HepG2 (cell line): ENCODE data around the gene PADI4. TPM values are rescaled to one million over a fixed set of nuclear protein-coding genes. Genes with fewer than 3 reads are reported as not detected.
A peak's percentile ranks its signal among the peaks of the same experiment; 100 is the strongest.

Source experiments
- ATAC-seq: fragments of 200-7000 bp; cut with Tn5 transposase; 3 replicates; pipeline ENCODE4 v1.9.1; 2020; ENCODE audit warnings: mild to moderate bottlenecking, moderate library complexity
- BruUV-seq: library from RNA; stranded (reverse); fragments of 400-500 nt; replicated peaks from 2 replicates; lab custom pipeline; 2021; lab: Mats Ljungman, UMichigan
- CTCF ChIA-PET: fragments of 300-600 bp; formaldehyde crosslinking; extraction: SDS; loops from one replicate; lab custom pipeline; 2021; ENCODE audit warnings: low total read pairs, inconsistent platforms, low intra/inter-chr PET ratio; lab: Yijun Ruan, JAX
- POLR2A ChIA-PET: fragments of 350-600 bp; sonication (Branson Sonifier 250); formaldehyde crosslinking; loops from one replicate; lab custom pipeline; 2020; ENCODE audit warnings: antibody characterized with exemption, inconsistent platforms; lab: Yijun Ruan, JAX
- DNase-seq: peaks from one replicate; pipeline ENCODE4 v3.0.0-alpha.2; 2015; ENCODE audit warnings: low spot score
- FAIRE-seq: peaks from 3 replicates; lab custom pipeline; 2011; peaks lifted over from hg19 to GRCh38; lab: Jason Lieb, UNC
- H2AFZ ChIP-seq: one replicate; pipeline ENCODE4 v1.6.1; 2011; ENCODE audit warnings: low read length, inconsistent platforms
- H3K27ac ChIP-seq: fragments of 300-600 bp; 3 replicates; pipeline ENCODE4 v1.8.0; 2011; ENCODE audit warnings: mixed run types, mild to moderate bottlenecking, mixed read lengths, low read length, inconsistent platforms; ENCODE audit not compliant: insufficient read depth; ENCODE audit errors: extremely low read length
- H3K27me3 ChIP-seq, 2 experiments: fragments of 200-600 bp in 1 of 2; 2 replicates in 1 of 2; 3 replicates in 1 of 2; pipeline versions ENCODE4 v1.6.0 to v1.8.0; 2011; ENCODE audit warnings: low read length in 2 of 2, mild to moderate bottlenecking in 2 of 2, moderate library complexity in 2 of 2, inconsistent platforms in 1 of 2; ENCODE audit not compliant: insufficient read depth in 2 of 2, control insufficient read depth in 1 of 2
- H3K36me3 ChIP-seq, 2 experiments: fragments of 200-600 bp in 1 of 2; replicated peaks in 1 of 2; 2 replicates in 1 of 2; 3 replicates in 1 of 2; pipeline versions ENCODE4 v1.5.1 to v1.8.0; 2011; ENCODE audit warnings: low read length in 2 of 2, inconsistent platforms in 1 of 2; ENCODE audit not compliant: insufficient read depth in 2 of 2, control insufficient read depth in 1 of 2
- H3K4me1 ChIP-seq: 2 replicates; pipeline ENCODE4 v1.5.1; 2012; ENCODE audit warnings: low read length, inconsistent platforms; ENCODE audit not compliant: insufficient read depth
- H3K4me2 ChIP-seq: 2 replicates; pipeline ENCODE4 v1.6.0; 2011; ENCODE audit warnings: low read depth, low read length, inconsistent platforms
- H3K4me3 ChIP-seq, 3 experiments: fragments of 200-600 bp in 1 of 3; sonication (generic), shearing (Covaris generic) in 1 of 3; replicated peaks in 1 of 3; 2 replicates each; pipeline ENCODE4 v1.5.1; 2011 to 2016; ENCODE audit warnings: low read length in 3 of 3, inconsistent platforms in 2 of 3, low read depth in 2 of 3, mild to moderate bottlenecking in 2 of 3, control low read depth in 1 of 3, mixed read lengths in 1 of 3; ENCODE audit not compliant: insufficient read depth in 1 of 3
- H3K79me2 ChIP-seq: one replicate; pipeline ENCODE4 v1.6.1; 2011; ENCODE audit warnings: low read length, inconsistent platforms; ENCODE audit not compliant: insufficient read depth
- H3K9ac ChIP-seq: 2 replicates; pipeline ENCODE4 v1.6.0; 2011; ENCODE audit warnings: mild to moderate bottlenecking, low read depth, low read length, inconsistent platforms; ENCODE audit not compliant: insufficient read depth
- H3K9me3 ChIP-seq: 2 replicates; pipeline ENCODE4 v1.5.1; 2012; ENCODE audit warnings: mild to moderate bottlenecking, low read length
- H4K20me1 ChIP-seq: 2 replicates; pipeline ENCODE4 v1.6.0; 2011; ENCODE audit warnings: inconsistent platforms, mild to moderate bottlenecking, low read length, moderate library complexity; ENCODE audit not compliant: insufficient read depth
- HNRNPK ChIP-seq: fragments of 200-400 bp; formaldehyde crosslinking; IDR thresholded peaks from 2 replicates; pipeline ENCODE4 v1.6.1; 2018; ENCODE audit warnings: low read length, low read depth, moderate library complexity, mild to moderate bottlenecking; ENCODE audit not compliant: poor library complexity, severe bottlenecking
- MEIS1 ChIP-seq: sonication (generic); formaldehyde crosslinking; IDR thresholded peaks from 2 replicates; pipeline ENCODE4 v1.9.0; 2021; ENCODE audit warnings: mild to moderate bottlenecking, missing genetic modification reagents, moderate library complexity, borderline replicate concordance
- PCBP1 ChIP-seq: fragments of 200-400 bp; formaldehyde crosslinking; IDR thresholded peaks from 2 replicates; pipeline ENCODE4 v1.6.1; 2017; ENCODE audit warnings: mild to moderate bottlenecking, low read depth, low read length, borderline replicate concordance
- SRY ChIP-seq: sonication (generic); formaldehyde crosslinking; IDR thresholded peaks from 2 replicates; pipeline ENCODE4 v1.8.0; 2022; ENCODE audit warnings: mild to moderate bottlenecking, missing genetic modification reagents
- ZNF614 ChIP-seq: IDR thresholded peaks from 2 replicates; pipeline ENCODE4 v1.6.1; 2018; ENCODE audit warnings: missing biosample characterization, missing genetic modification reagents, inconsistent platforms, borderline replicate concordance
- WGBS: methylation state at CpG from one replicate; pipeline ENCODE4 v1.1.6; 2017; ENCODE audit warnings: low lambda C conversion rate; 5-methylcytosine and 5-hydroxymethylcytosine counted together
- in situ Hi-C: cut with HindIII; loops from 2 replicates; pipeline ENCODE4 v1.10.0; 2017; ENCODE audit warnings: low pct_unique_long_range_greater_than_20kb; ENCODE audit not compliant: extremely low pct_ligation_motif_present
- intact Hi-C: fragments of 100-400 bp; cut with micrococcal nuclease; formaldehyde crosslinking; loops from one replicate; pipeline ENCODE4 v1.10.0; 2022; ENCODE audit not compliant: unreplicated experiment
- polyA plus RNA-seq, 8 experiments: library from polyadenylated mRNA; depleted of rRNA in 3 of 8; stranded (reverse) in 7 of 8; unstranded in 1 of 8; fragments of >200 nt; fragmentation: Illumina TruSeq in 4 of 8; extraction: Trizol in 4 of 8; gene quantifications; 2 replicates each; pipeline versions ENCODE4 v1.2.1 to v1.2.3, GENCODE V29; 2011 to 2016; ENCODE audit warnings: low read depth in 4 of 8, missing spikeins in 1 of 8, mixed read lengths in 1 of 8; ENCODE audit not compliant: insufficient read depth in 1 of 8
- total RNA-seq, 5 experiments: library from RNA; depleted of rRNA; stranded (reverse); fragments of >200 nt; fragmentation: Illumina TruSeq; extraction: Trizol; gene quantifications; 2 replicates each; pipeline ENCODE4 v1.2.3, GENCODE V29; 2016; ENCODE audit warnings: low read depth in 1 of 5
- TF ChIP-seq, protein P1 (sequence below): sonication (generic); formaldehyde crosslinking; IDR thresholded peaks from 2 replicates; pipeline ENCODE4 v1.5.1; 2020; ENCODE audit warnings: mild to moderate bottlenecking, missing genetic modification reagents, borderline replicate concordance
- TF ChIP-seq, protein P2 (sequence below): sonication (generic); formaldehyde crosslinking; IDR thresholded peaks from 2 replicates; pipeline ENCODE4 v1.5.0; 2020; ENCODE audit warnings: mild to moderate bottlenecking, missing genetic modification reagents, borderline replicate concordance

PADI4 gene
- total and polyA plus RNA-seq, 2 of the 13 experiments (the other 11 are each of a cell fraction or from before 2014, with no cell fraction given) = 0.04 TPM

GRCh38 chr1:17292299-17293160 lies 15.5 kb upstream of the PADI4 start:
- H3K4me2 ChIP-seq = no peak overlapping the region
- ATAC-seq (no peak), FAIRE-seq (no peak)
- no peaks in the 10 kb centered on the region for H4K20me1 ChIP-seq
- CTCF ChIA-PET = no interaction called here
- H3K9ac ChIP-seq = no peak overlapping the region
- no peaks in the 10 kb centered on the region for H3K9me3 ChIP-seq
- no peaks in the 10 kb centered on the region for H3K4me1 ChIP-seq
- no peaks in the 10 kb centered on the region for H3K36me3 ChIP-seq
- BruUV-seq = no TSS peak
- no peak overlapping the region for H3K27ac ChIP-seq
- intact Hi-C loops (no loop called here), in situ Hi-C loops (no loop called here)
- POLR2A ChIA-PET = no interaction called here
- TF ChIP-seq PCBP1 (0 out of 2 replicates have a peak, but pooled peaks have one; percentile 73), HNRNPK (peak; percentile 94), SRY (CRISPR knock-in tag) (no peak), MEIS1 (no peak)
- TF ChIP-seq, all 625 proteins: peak for 2
- Histone ChIP-seq H3K4me3 (no peak overlapping the region), H3K79me2 (no peaks in the 10 kb centered on the region), H3K27me3 (peaks cover 0 to 15% of the 10 kb centered on the region in 2 experiments; a peak in 3 of 5 replicates), H2AFZ (no peak overlapping the region)
- no peak for DNase-seq
- 24% methylated on average over 7 of the region's 7 CpGs for WGBS

DNA sequence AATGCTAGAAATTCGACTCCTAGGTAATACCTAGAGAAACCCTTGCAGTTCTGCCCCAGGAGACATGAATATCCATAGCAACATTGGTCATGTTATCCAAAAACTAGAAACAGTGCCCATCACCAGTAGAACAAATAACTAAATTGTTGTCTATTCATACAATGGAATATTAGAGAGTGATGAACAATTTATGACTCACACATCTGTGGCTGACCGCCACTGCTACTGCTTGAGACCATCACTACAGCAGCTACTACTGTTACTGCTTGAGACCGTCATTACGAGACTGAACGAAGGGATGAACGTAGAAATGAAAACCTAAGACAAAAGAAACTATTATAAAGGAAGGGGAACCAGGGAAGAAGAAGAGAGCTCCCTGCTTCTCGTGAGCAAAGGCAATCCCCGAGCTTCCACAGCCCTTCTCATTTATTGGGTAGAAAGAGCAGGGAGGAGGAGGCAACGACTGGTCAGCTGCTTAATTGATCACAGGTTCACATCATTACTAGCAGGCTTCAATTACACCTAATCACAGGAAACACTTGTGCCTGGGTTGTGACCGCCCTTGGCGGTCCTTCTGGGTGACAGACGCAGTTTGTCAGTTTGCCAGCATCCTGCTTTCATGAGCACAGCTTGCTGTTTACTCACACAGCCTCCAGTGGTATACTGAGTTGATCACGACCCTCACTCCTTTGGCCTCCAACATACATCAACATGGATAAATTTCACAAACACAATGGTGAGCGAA lies 14.1 kb upstream of the PADI4 start:
- H3K4me3 ChIP-seq = no peak overlapping the region
- DNase-seq = no peak
- no peaks in the 10 kb centered on the region for H3K9me3 ChIP-seq
- H3K27me3 ChIP-seq = peaks cover 0 to 15% of the 10 kb centered on the region in 2 experiments; a peak in 3 of 5 replicates
- no peak for FAIRE-seq
- no peak for ATAC-seq
- CTCF ChIA-PET = no interaction called here
- in situ Hi-C loops (no loop called here), intact Hi-C loops (no loop called here)
- H2AFZ ChIP-seq = no peak overlapping the region
- H3K79me2 ChIP-seq = no peaks in the 10 kb centered on the region
- no peak overlapping the region for H3K4me2 ChIP-seq
- POLR2A ChIA-PET = no interaction called here
- no TSS peak for BruUV-seq
- WGBS = 29% methylated on average over 14 of the region's 14 CpGs
- H3K9ac ChIP-seq = no peak overlapping the region
- H4K20me1 ChIP-seq = no peaks in the 10 kb centered on the region
- no peak overlapping the region for H3K27ac ChIP-seq
- H3K36me3 ChIP-seq = no peaks in the 10 kb centered on the region
- no peaks in the 10 kb centered on the region for H3K4me1 ChIP-seq
- no peak for TF ChIP-seq ZNF614 (CRISPR knock-in tag)
- TF ChIP-seq, protein P1, sequence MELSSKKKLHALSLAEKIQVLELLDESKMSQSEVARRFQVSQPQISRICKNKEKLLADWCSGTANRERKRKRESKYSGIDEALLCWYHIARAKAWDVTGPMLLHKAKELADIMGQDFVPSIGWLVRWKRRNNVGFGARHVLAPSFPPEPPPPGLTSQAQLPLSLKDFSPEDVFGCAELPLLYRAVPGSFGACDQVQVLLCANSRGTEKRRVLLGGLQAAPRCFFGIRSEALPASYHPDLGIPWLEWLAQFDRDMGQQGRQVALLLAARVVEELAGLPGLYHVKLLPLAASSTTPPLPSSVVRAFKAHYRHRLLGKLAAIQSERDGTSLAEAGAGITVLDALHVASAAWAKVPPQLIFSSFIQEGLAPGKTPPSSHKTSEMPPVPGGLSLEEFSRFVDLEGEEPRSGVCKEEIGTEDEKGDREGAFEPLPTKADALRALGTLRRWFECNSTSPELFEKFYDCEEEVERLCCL (CRISPR knock-in tag) = no peak
- TF ChIP-seq, protein P2, sequence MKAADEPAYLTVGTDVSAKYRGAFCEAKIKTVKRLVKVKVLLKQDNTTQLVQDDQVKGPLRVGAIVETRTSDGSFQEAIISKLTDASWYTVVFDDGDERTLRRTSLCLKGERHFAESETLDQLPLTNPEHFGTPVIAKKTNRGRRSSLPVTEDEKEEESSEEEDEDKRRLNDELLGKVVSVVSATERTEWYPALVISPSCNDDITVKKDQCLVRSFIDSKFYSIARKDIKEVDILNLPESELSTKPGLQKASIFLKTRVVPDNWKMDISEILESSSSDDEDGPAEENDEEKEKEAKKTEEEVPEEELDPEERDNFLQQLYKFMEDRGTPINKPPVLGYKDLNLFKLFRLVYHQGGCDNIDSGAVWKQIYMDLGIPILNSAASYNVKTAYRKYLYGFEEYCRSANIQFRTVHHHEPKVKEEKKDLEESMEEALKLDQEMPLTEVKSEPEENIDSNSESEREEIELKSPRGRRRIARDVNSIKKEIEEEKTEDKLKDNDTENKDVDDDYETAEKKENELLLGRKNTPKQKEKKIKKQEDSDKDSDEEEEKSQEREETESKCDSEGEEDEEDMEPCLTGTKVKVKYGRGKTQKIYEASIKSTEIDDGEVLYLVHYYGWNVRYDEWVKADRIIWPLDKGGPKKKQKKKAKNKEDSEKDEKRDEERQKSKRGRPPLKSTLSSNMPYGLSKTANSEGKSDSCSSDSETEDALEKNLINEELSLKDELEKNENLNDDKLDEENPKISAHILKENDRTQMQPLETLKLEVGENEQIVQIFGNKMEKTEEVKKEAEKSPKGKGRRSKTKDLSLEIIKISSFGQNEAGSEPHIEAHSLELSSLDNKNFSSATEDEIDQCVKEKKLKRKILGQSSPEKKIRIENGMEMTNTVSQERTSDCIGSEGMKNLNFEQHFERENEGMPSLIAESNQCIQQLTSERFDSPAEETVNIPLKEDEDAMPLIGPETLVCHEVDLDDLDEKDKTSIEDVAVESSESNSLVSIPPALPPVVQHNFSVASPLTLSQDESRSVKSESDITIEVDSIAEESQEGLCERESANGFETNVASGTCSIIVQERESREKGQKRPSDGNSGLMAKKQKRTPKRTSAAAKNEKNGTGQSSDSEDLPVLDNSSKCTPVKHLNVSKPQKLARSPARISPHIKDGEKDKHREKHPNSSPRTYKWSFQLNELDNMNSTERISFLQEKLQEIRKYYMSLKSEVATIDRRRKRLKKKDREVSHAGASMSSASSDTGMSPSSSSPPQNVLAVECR (CRISPR knock-in tag) = no peak
